GM19035 (cell line): ENCODE measurements around the gene JOSD2.

ENCODE experiments used
- ATAC-seq: cut with Tn5 transposase; IDR thresholded peaks from one replicate; pipeline ENCODE4 v1.9.1; 2021; ENCODE audit not compliant: unreplicated experiment

Gene JOSD2

DNA sequence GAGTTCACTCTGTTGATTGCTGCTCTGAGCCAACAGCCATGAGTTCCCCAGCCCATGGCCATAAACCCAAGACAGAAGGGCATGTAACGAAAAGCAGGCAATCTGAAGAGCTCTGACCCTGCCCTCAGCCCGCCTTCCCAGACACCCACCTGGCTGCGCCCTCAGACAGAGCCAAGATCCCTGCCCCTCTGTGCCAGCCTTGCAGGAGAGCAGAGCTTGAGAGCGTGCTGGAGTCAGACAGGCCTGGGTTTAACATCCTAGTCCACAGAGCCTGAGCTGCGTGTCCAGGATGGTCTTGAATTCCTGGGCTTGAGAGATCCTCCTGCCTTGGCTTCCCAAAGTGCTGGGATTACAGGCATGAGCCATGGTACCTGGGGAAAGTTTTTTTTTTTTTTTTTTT is 53.7 kb downstream of the JOSD2 start:
- no peak for ATAC-seq
